Nephron progenitor cell (in vitro differentiated cells): Measurements from ENCODE around the gene TAC4.

Experiments
- DNase-seq: peaks from one replicate; pipeline ENCODE4 v3.0.0; 2021
- H3K27ac Mint-ChIP-seq: 2 replicates; pipeline ENCODE4 v1.8.0; 2021; ENCODE audit warnings: mild to moderate bottlenecking, moderate library complexity, mixed read lengths
- H3K27me3 Mint-ChIP-seq: 2 replicates; pipeline ENCODE4 v1.8.0; 2021; ENCODE audit warnings: mild to moderate bottlenecking, low read depth, mixed read lengths; ENCODE audit not compliant: poor library complexity
- H3K36me3 Mint-ChIP-seq: 2 replicates; pipeline ENCODE4 v1.8.0; 2021; ENCODE audit warnings: low read depth, mixed read lengths
- H3K4me1 Mint-ChIP-seq: 2 replicates; pipeline ENCODE4 v1.8.0; 2021; ENCODE audit warnings: mixed read lengths
- H3K4me3 Mint-ChIP-seq: 2 replicates; pipeline ENCODE4 v1.8.0; 2021; ENCODE audit warnings: mild to moderate bottlenecking, moderate library complexity, mixed read lengths
- H3K9me3 Mint-ChIP-seq: 2 replicates; pipeline ENCODE4 v1.8.0; 2021; ENCODE audit warnings: mild to moderate bottlenecking, moderate library complexity, mixed read lengths
- CTCF ChIP-seq: fragments of 200-600 bp; sonication (generic); IDR thresholded peaks from 2 replicates; pipeline ENCODE4 v1.5.0; 2021; ENCODE audit warnings: antibody characterized with exemption

TAC4 gene

DNA sequence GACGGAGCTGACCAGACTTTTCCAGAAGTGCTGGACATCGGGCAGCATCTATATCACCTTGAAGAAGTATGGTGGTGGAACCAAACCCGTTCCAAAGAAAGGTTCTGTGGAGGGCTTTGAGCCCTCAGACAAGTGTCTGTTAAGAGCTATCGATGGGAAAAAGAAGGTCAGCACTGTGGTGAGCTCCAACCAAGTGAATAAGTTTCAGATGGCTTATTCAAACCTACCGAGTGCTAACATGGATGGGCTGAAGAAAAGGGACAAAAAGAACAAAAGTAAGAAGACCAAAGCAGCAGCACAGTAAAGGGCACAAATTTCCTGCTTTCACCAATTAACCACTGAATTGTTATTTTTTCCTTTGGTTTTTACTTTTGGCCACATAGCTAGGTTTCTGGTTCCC is 52.5 kb downstream of the TAC4 start:
- Mint-ChIP-seq H3K9me3 (no peaks in the 10 kb centered on the region), H3K27ac (no peak overlapping the region), H3K36me3 (peaks cover 74% of the 10 kb centered on the region), H3K4me3 (no peak overlapping the region), H3K4me1 (peaks cover 6% of the 10 kb centered on the region), H3K27me3 (no peaks in the 10 kb centered on the region)
- TF ChIP-seq CTCF = no peak
- DNase-seq = no peak

DNA sequence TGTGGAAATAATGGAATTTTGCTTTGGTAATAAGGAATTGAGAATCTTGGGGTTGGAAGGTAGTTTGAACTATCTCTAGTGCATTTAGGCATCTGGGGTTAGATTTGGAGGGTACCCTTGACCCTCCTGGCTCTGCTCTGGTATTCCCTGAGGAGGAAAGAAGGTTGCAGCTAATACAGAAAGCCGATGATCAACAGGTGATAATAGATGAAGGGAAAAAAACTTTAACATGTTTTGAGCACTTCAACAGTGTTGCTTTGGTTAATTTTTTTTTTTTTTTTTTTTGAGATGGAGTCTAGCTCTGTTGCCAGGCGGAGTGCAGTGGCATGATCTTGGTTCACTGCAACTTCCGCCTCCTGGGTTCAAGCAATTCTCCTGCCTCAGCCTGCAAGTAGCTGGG is 54.6 kb downstream of the TAC4 start:
- no peak for DNase-seq
- Mint-ChIP-seq H3K9me3 (no peaks in the 10 kb centered on the region), H3K27me3 (peaks cover 2% of the 10 kb centered on the region), H3K4me1 (peaks cover 20% of the 10 kb centered on the region), H3K36me3 (peaks cover 63% of the 10 kb centered on the region), H3K27ac (no peak overlapping the region), H3K4me3 (no peak overlapping the region)
- no peak for TF ChIP-seq CTCF

GRCh38 chr17:49789243-49789578 is 58.7 kb downstream of the TAC4 start:
- H3K27me3 Mint-ChIP-seq = peaks cover 19% of the 10 kb centered on the region
- peaks cover 44% of the 10 kb centered on the region for H3K36me3 Mint-ChIP-seq
- H3K4me3 Mint-ChIP-seq = peak overlapping the region; percentile 95
- TF ChIP-seq CTCF = no peak
- no peaks in the 10 kb centered on the region for H3K9me3 Mint-ChIP-seq
- H3K27ac Mint-ChIP-seq = peak overlapping the region; percentile 18
- no peak for DNase-seq
- peaks cover 36% of the 10 kb centered on the region for H3K4me1 Mint-ChIP-seq

- TF ChIP-seq CTCF = no peak
- Mint-ChIP-seq H3K4me1 (peaks cover 36% of the 10 kb centered on the region), H3K27me3 (peaks cover 19% of the 10 kb centered on the region), H3K9me3 (no peaks in the 10 kb centered on the region), H3K4me3 (peak within 1 kb of the TSS; percentile 95), H3K27ac (peak within 1 kb of the TSS; percentile 99), H3K36me3 (peaks cover 39% of the 10 kb centered on the region)
- DNase-seq = peak; percentile 97
Measured at GRCh38 chr17:49788478-49789242, 59.2 kb downstream of the TAC4 start, which contains the start of gene KAT7. Gene KAT7, plus strand, starts transcription at chr17:49788681. Its CDS starts 154 bp downstream, at chr17:49788835.
